Right cardiac atrium (tissue), 5 donors: Measurements from ENCODE around the gene EXOG. TPM values are rescaled to one million over a fixed set of nuclear protein-coding genes. Genes with fewer than 3 reads are reported as not detected.
"Not testable (repeated sequence)": the region's sequence is repeated elsewhere in the genome, so short reads cannot be mapped to it uniquely, and the experiment has no call there.

Experiments used
- ATAC-seq, 2 donors: fragments of 200-7000 bp; cut with Tn5 transposase; one replicate each; pipeline versions ENCODE4 v1.8.0 to v1.9.1; 2020; ENCODE audit warnings: moderate library complexity in 2 of 2, mild to moderate bottlenecking in 1 of 2
- DNase-seq, 3 donors: peaks; one replicate each; pipeline ENCODE4 v3.0.0-alpha.2; 2020
- H3K27ac ChIP-seq: one replicate; pipeline ENCODE4 v1.5.1; 2013; ENCODE audit warnings: mild to moderate bottlenecking, low read length, control low read depth, moderate library complexity
- H3K27me3 ChIP-seq: one replicate; pipeline ENCODE4 v1.6.1; 2013; ENCODE audit not compliant: control insufficient read depth, insufficient read depth
- H3K4me1 ChIP-seq: one replicate; pipeline ENCODE4 v1.6.1; 2013; ENCODE audit warnings: low read length; ENCODE audit not compliant: control insufficient read depth, insufficient read depth
- H3K4me3 ChIP-seq: one replicate; pipeline ENCODE4 v1.5.1; 2013; ENCODE audit warnings: low read length, control low read depth
- H3K9me3 ChIP-seq: one replicate; pipeline ENCODE4 v1.6.1; 2013; ENCODE audit warnings: low read length; ENCODE audit not compliant: control insufficient read depth
- WGBS: extraction: QIAGEN DNeasy Blood & Tissue Kit; methylation state at CpG from one replicate; pipeline ENCODE4 v1.1.7; 2013; 5-methylcytosine and 5-hydroxymethylcytosine counted together
- intact Hi-C, 4 donors: fragments of 100-400 bp; cut with DNase I; formaldehyde crosslinking; loops; one replicate each; pipeline versions ENCODE4 v1.11.0 to v1.14.0; 2022 to 2023
- polyA plus RNA-seq: library from polyadenylated mRNA; stranded (reverse); fragments of 200-250 nt; gene quantifications from one replicate; pipeline ENCODE4 v1.2.3, GENCODE V29; 2013
- total RNA-seq, 4 donors: library from RNA; stranded (reverse); fragmentation: NEBNext Ultra II Directional; extraction: Animal tissue kit (Norgen Biotek cat#: 25700); gene quantifications; one replicate each; pipeline ENCODE4 v1.2.1, GENCODE V29; 2021
- donor health status: healthy with polysubstance abuse.
- donor health status: DM: no; HTN: yes; CAD: no.
- donor health status: DM: no; HTN: no; CAD: no.
- donor health status: DM: no; HTN: yes; CAD: no; lungs with severe emphysema.
- donor health status: DM: yes; HTN: yes; CAD: no.

Gene EXOG
- total and polyA plus RNA-seq, 5 donors, result 19.4 to 27.7 (median 23.8) TPM

- Histone ChIP-seq H3K9me3 (no peaks in the 10 kb centered on the region), H3K4me1 (no peaks in the 10 kb centered on the region), H3K27me3 (no peaks in the 10 kb centered on the region), H3K27ac (no peak overlapping the region), H3K4me3 (no peak overlapping the region)
- intact Hi-C loops, result no loop called here
- DNase-seq (no peak), ATAC-seq (no peak)
- WGBS, result 88% methylated on average over 13 of the region's 13 CpGs
Measured at GRCh38 chr3:38565339-38566214, 69.4 kb downstream of the EXOG start.

GRCh38 chr3:38566215-38566528, 70.0 kb downstream of the EXOG start:
- no peak for DNase-seq
- no peak overlapping the region for H3K27ac ChIP-seq

GRCh38 chr3:38566794-38567193, 70.7 kb downstream of the EXOG start:
- ATAC-seq, H3K27ac ChIP-seq: not testable (repeated sequence)
- 65% methylated on average over 7 of the region's 7 CpGs for WGBS

More at GRCh38 chr3:38566215-38566528, 70.0 kb downstream of the EXOG start:
- WGBS, result 89% methylated on average over 13 of the region's 13 CpGs
- Histone ChIP-seq H3K9me3 (no peaks in the 10 kb centered on the region), H3K4me1 (no peaks in the 10 kb centered on the region), H3K27me3 (no peaks in the 10 kb centered on the region), H3K4me3 (no peak overlapping the region)
- ATAC-seq, result no peak
- intact Hi-C loops, result no loop called here

GRCh38 chr3:38567498-38567897, 71.4 kb downstream of the EXOG start:
- Histone ChIP-seq H3K27me3 (no peaks in the 10 kb centered on the region), H3K27ac (no peak overlapping the region), H3K4me1 (no peaks in the 10 kb centered on the region), H3K9me3 (no peaks in the 10 kb centered on the region), H3K4me3 (no peak overlapping the region)
- WGBS, result 85% methylated on average over 4 of the region's 4 CpGs
- ATAC-seq, result no peak
- intact Hi-C loops, result no loop called here
- DNase-seq, result no peak

More at GRCh38 chr3:38566794-38567193, 70.7 kb downstream of the EXOG start:
- DNase-seq, H3K4me1 ChIP-seq, intact Hi-C loops, H3K4me3 ChIP-seq, H3K9me3 ChIP-seq, H3K27me3 ChIP-seq: not testable (repeated sequence)

- Histone ChIP-seq H3K9me3 (no peaks in the 10 kb centered on the region), H3K4me1 (peaks cover 4% of the 10 kb centered on the region), H3K4me3 (no peak overlapping the region), H3K27me3 (no peaks in the 10 kb centered on the region), H3K27ac (no peak overlapping the region)
- WGBS, result 81% methylated on average over 3 of the region's 3 CpGs
- intact Hi-C loops, result no loop called here
- no peak for ATAC-seq
- no peak for DNase-seq
Measured at GRCh38 chr3:38573111-38573510, 77.0 kb downstream of the EXOG start.

- intact Hi-C loops, result no loop called here
- H3K27me3 ChIP-seq, result no peaks in the 10 kb centered on the region
- no peak overlapping the region for H3K27ac ChIP-seq
- H3K9me3 ChIP-seq, result no peaks in the 10 kb centered on the region
- 42% methylated on average over 3 of the region's 3 CpGs for WGBS
- H3K4me1 ChIP-seq, result peaks cover 4% of the 10 kb centered on the region
- no peak overlapping the region for H3K4me3 ChIP-seq
- ATAC-seq (no peak), DNase-seq (no peak)
Measured at GRCh38 chr3:38573556-38573955, 77.4 kb downstream of the EXOG start.

- ATAC-seq, result no peak
- 40% methylated on average over 6 of the region's 6 CpGs for WGBS
- intact Hi-C loops, result no loop called here
- H3K27me3 ChIP-seq, result no peaks in the 10 kb centered on the region
- H3K4me1 ChIP-seq, result peaks cover 4% of the 10 kb centered on the region
- no peak overlapping the region for H3K4me3 ChIP-seq
- DNase-seq, result no peak
- no peak overlapping the region for H3K27ac ChIP-seq
- H3K9me3 ChIP-seq, result no peaks in the 10 kb centered on the region
Measured at GRCh38 chr3:38574411-38575278, 78.5 kb downstream of the EXOG start.

- Histone ChIP-seq H3K27ac (no peak overlapping the region), H3K4me3 (no peak overlapping the region), H3K9me3 (no peaks in the 10 kb centered on the region), H3K4me1 (peaks cover 4% of the 10 kb centered on the region), H3K27me3 (no peaks in the 10 kb centered on the region)
- no peak for ATAC-seq
- peak in 1 of 3 donors; percentile 32 for DNase-seq
- intact Hi-C loops, result no loop called here
- WGBS, result 87% methylated on average over 18 of the region's 18 CpGs
Measured at GRCh38 chr3:38575279-38575843, 79.2 kb downstream of the EXOG start.

Other genes with a start within 250 kb of the EXOG start
- gene SLC22A13, start 230.5 kb upstream of the EXOG start, total RNA-seq, result under 1 TPM in 2 of 4 donors, not detected in 2; 0.18 to 0.29 TPM
- gene SLC22A13, start 230.5 kb upstream of the EXOG start, polyA plus RNA-seq, result 0.09 TPM
- gene SLC22A14, start 214.0 kb upstream of the EXOG start, total RNA-seq, result under 1 TPM in 2 of 4 donors, not detected in 2; 0.14 to 0.17 TPM
- 0.11 TPM for gene SLC22A14, start 214.0 kb upstream of the EXOG start, polyA plus RNA-seq
- gene XYLB, start 149.6 kb upstream of the EXOG start, total RNA-seq, result 1 to 10 TPM in 2 of 4 donors, under 1 TPM in 2; 0.37 to 1.3 (median 0.83) TPM
- 0.41 TPM for gene XYLB, start 149.6 kb upstream of the EXOG start, polyA plus RNA-seq
- gene ACVR2B, start 42.5 kb upstream of the EXOG start, total RNA-seq, result 1 to 10 TPM; 5.0 to 6.2 (median 5.7) TPM
- 1.7 TPM for gene ACVR2B, start 42.5 kb upstream of the EXOG start, polyA plus RNA-seq
- gene SCN5A, start 153.3 kb downstream of the EXOG start, total RNA-seq, result 100 to 1,000 TPM; 131 to 202 (median 142) TPM
- gene SCN5A, start 153.3 kb downstream of the EXOG start, polyA plus RNA-seq, result 69.0 TPM